ENCODE measurements around the gene VIPR2. TPM values are rescaled to one million over a fixed set of nuclear protein-coding genes. Genes with fewer than 3 reads are reported as not detected.

Gene VIPR2
- total and polyA plus RNA-seq, 2 of the 13 experiments (the other 11 are each of a cell fraction or from before 2014, with no cell fraction given): not detected

GRCh38 chr7:159105066-159105780 is 39.4 kb downstream of the VIPR2 start:
- no peak for FAIRE-seq
- Histone ChIP-seq H3K79me2 (ENCODE audit: insufficient read depth, low read length) (no peaks in the 10 kb centered on the region), H3K4me1 (ENCODE audit: insufficient read depth, low read length) (no peaks in the 10 kb centered on the region), H3K27me3 (ENCODE audit: control insufficient read depth in 1 of 2, insufficient read depth in 2 of 2, low read length in 2 of 2) (peaks cover 7 to 73% of the 10 kb centered on the region in 2 experiments; a peak in 3 of 5 replicates), H2AFZ (ENCODE audit: low read length) (no peak overlapping the region), H3K27ac (ENCODE audit: extremely low read length, insufficient read depth, low read length) (no peak overlapping the region), H4K20me1 (ENCODE audit: insufficient read depth, low read length) (no peaks in the 10 kb centered on the region), H3K9ac (ENCODE audit: insufficient read depth, low read depth, low read length) (no peak overlapping the region), H3K4me3 (replicated peaks in 1 of 3; ENCODE audit: insufficient read depth in 1 of 3, low read depth in 2 of 3, low read length in 3 of 3) (no peak overlapping the region), H3K9me3 (ENCODE audit: low read length) (no peaks in the 10 kb centered on the region), H3K4me2 (ENCODE audit: low read depth, low read length) (no peak overlapping the region), H3K36me3 (replicated peaks in 1 of 2; ENCODE audit: control insufficient read depth in 1 of 2, insufficient read depth in 2 of 2, low read length in 2 of 2) (no peaks in the 10 kb centered on the region)
- TF ChIP-seq ZBTB4 (CRISPR knock-in tag; IDR thresholded peaks at IDR 0.05; ENCODE audit: borderline replicate concordance) (no peak), ZNF629 (CRISPR knock-in tag; conservative IDR thresholded peaks at IDR 0.05) (peak; percentile 20; the same call in 1 of the 2 replicates), ZSCAN25 (CRISPR knock-in tag; IDR thresholded peaks at IDR 0.05) (no peak)
- intact Hi-C loops (cut with micrococcal nuclease; ENCODE audit: unreplicated experiment): no loop called here
- ATAC-seq: no peak; the same call in 2 of the 3 replicates
- CTCF ChIA-PET (ENCODE audit: low intra/inter-chr PET ratio, low total read pairs): no interaction called here
- BruUV-seq (replicated peaks): no TSS peak
- no peak for DNase-seq (ENCODE audit: low spot score)
- in situ Hi-C loops (cut with HindIII; ENCODE audit: extremely low pct_ligation_motif_present, low pct_unique_long_range_greater_than_20kb): no loop called here
- POLR2A ChIA-PET: no interaction called here
- 16% methylated on average over 10 of the region's 14 CpGs for WGBS (ENCODE audit: low lambda C conversion rate)
